HepG2 (cell line): Measurements from ENCODE around the gene GRK5. TPM values are rescaled to one million over a fixed set of nuclear protein-coding genes. Genes with fewer than 3 reads are reported as not detected.
A peak's percentile ranks its signal among the peaks of the same experiment; 100 is the strongest.

Experiments used
- ATAC-seq: fragments of 200-7000 bp; cut with Tn5 transposase; 3 replicates; pipeline ENCODE4 v1.9.1; 2020; ENCODE audit warnings: mild to moderate bottlenecking, moderate library complexity
- BruUV-seq: library from RNA; stranded (reverse); fragments of 400-500 nt; replicated peaks from 2 replicates; lab custom pipeline; 2021; lab: Mats Ljungman, UMichigan
- CTCF ChIA-PET: fragments of 300-600 bp; formaldehyde crosslinking; extraction: SDS; loops from one replicate; lab custom pipeline; 2021; ENCODE audit warnings: low total read pairs, inconsistent platforms, low intra/inter-chr PET ratio; lab: Yijun Ruan, JAX
- POLR2A ChIA-PET: fragments of 350-600 bp; sonication (Branson Sonifier 250); formaldehyde crosslinking; loops from one replicate; lab custom pipeline; 2020; ENCODE audit warnings: antibody characterized with exemption, inconsistent platforms; lab: Yijun Ruan, JAX
- DNase-seq: peaks from one replicate; pipeline ENCODE4 v3.0.0-alpha.2; 2015; ENCODE audit warnings: low spot score
- FAIRE-seq: peaks from 3 replicates; lab custom pipeline; 2011; peaks lifted over from hg19 to GRCh38; lab: Jason Lieb, UNC
- H2AFZ ChIP-seq: one replicate; pipeline ENCODE4 v1.6.1; 2011; ENCODE audit warnings: low read length, inconsistent platforms
- H3K27ac ChIP-seq: fragments of 300-600 bp; 3 replicates; pipeline ENCODE4 v1.8.0; 2011; ENCODE audit warnings: mixed run types, mild to moderate bottlenecking, mixed read lengths, low read length, inconsistent platforms; ENCODE audit not compliant: insufficient read depth; ENCODE audit errors: extremely low read length
- H3K27me3 ChIP-seq, 2 experiments: fragments of 200-600 bp in 1 of 2; 2 replicates in 1 of 2; 3 replicates in 1 of 2; pipeline versions ENCODE4 v1.6.0 to v1.8.0; 2011; ENCODE audit warnings: low read length in 2 of 2, mild to moderate bottlenecking in 2 of 2, moderate library complexity in 2 of 2, inconsistent platforms in 1 of 2; ENCODE audit not compliant: insufficient read depth in 2 of 2, control insufficient read depth in 1 of 2
- H3K36me3 ChIP-seq, 2 experiments: fragments of 200-600 bp in 1 of 2; replicated peaks in 1 of 2; 2 replicates in 1 of 2; 3 replicates in 1 of 2; pipeline versions ENCODE4 v1.5.1 to v1.8.0; 2011; ENCODE audit warnings: low read length in 2 of 2, inconsistent platforms in 1 of 2; ENCODE audit not compliant: insufficient read depth in 2 of 2, control insufficient read depth in 1 of 2
- H3K4me1 ChIP-seq: 2 replicates; pipeline ENCODE4 v1.5.1; 2012; ENCODE audit warnings: low read length, inconsistent platforms; ENCODE audit not compliant: insufficient read depth
- H3K4me2 ChIP-seq: 2 replicates; pipeline ENCODE4 v1.6.0; 2011; ENCODE audit warnings: low read depth, low read length, inconsistent platforms
- H3K4me3 ChIP-seq, 3 experiments: fragments of 200-600 bp in 1 of 3; sonication (generic), shearing (Covaris generic) in 1 of 3; replicated peaks in 1 of 3; 2 replicates each; pipeline ENCODE4 v1.5.1; 2011 to 2016; ENCODE audit warnings: low read length in 3 of 3, inconsistent platforms in 2 of 3, low read depth in 2 of 3, mild to moderate bottlenecking in 2 of 3, control low read depth in 1 of 3, mixed read lengths in 1 of 3; ENCODE audit not compliant: insufficient read depth in 1 of 3
- H3K79me2 ChIP-seq: one replicate; pipeline ENCODE4 v1.6.1; 2011; ENCODE audit warnings: low read length, inconsistent platforms; ENCODE audit not compliant: insufficient read depth
- H3K9ac ChIP-seq: 2 replicates; pipeline ENCODE4 v1.6.0; 2011; ENCODE audit warnings: mild to moderate bottlenecking, low read depth, low read length, inconsistent platforms; ENCODE audit not compliant: insufficient read depth
- H3K9me3 ChIP-seq: 2 replicates; pipeline ENCODE4 v1.5.1; 2012; ENCODE audit warnings: mild to moderate bottlenecking, low read length
- H4K20me1 ChIP-seq: 2 replicates; pipeline ENCODE4 v1.6.0; 2011; ENCODE audit warnings: inconsistent platforms, mild to moderate bottlenecking, low read length, moderate library complexity; ENCODE audit not compliant: insufficient read depth
- HNF4G ChIP-seq, 2 experiments: sonication (generic) in 1 of 2; formaldehyde crosslinking in 1 of 2; IDR thresholded peaks; 2 replicates each; pipeline versions ENCODE4 v1.4.0 to v1.6.1; 2011 to 2020; ENCODE audit warnings: borderline replicate concordance in 2 of 2, low read depth in 2 of 2, mild to moderate bottlenecking in 2 of 2, low read length in 1 of 2, missing genetic modification reagents in 1 of 2, moderate library complexity in 1 of 2
- HOXA3 ChIP-seq: sonication (generic); formaldehyde crosslinking; IDR thresholded peaks from 2 replicates; pipeline ENCODE4 v1.5.0; 2020; ENCODE audit warnings: missing genetic modification reagents
- NBN ChIP-seq: fragments of 450-650 bp; conservative IDR thresholded peaks from 2 replicates; pipeline ENCODE4 v1.6.1; 2017
- NFKB2 ChIP-seq: sonication (generic); formaldehyde crosslinking; IDR thresholded peaks from 2 replicates; pipeline ENCODE4 v1.4.0; 2020; ENCODE audit warnings: missing genetic modification reagents, borderline replicate concordance
- SSRP1 ChIP-seq: IDR thresholded peaks from 2 replicates; pipeline ENCODE4 v1.6.1; 2016; ENCODE audit warnings: control low read depth
- STAG1 ChIP-seq: sonication (generic); formaldehyde crosslinking; IDR thresholded peaks from 2 replicates; pipeline ENCODE4 v1.4.0; 2020; ENCODE audit warnings: missing genetic modification reagents
- THAP11 ChIP-seq: IDR thresholded peaks from 2 replicates; pipeline ENCODE4 v1.6.1; 2016; ENCODE audit warnings: missing biosample characterization, missing genetic modification reagents
- YY1 ChIP-seq: IDR thresholded peaks from 2 replicates; pipeline ENCODE4 v1.6.1; 2011; ENCODE audit warnings: low read length, low read depth, moderate library complexity, mild to moderate bottlenecking; ENCODE audit not compliant: insufficient read depth, insufficient replicate concordance
- ZFX ChIP-seq: sonication (generic); formaldehyde crosslinking; IDR thresholded peaks from 2 replicates; pipeline ENCODE4 v1.4.0; 2020; ENCODE audit warnings: mild to moderate bottlenecking, low read depth, missing genetic modification reagents, moderate library complexity
- ZNF263 ChIP-seq: sonication (generic); formaldehyde crosslinking; IDR thresholded peaks from 2 replicates; pipeline ENCODE4 v1.4.0; 2020; ENCODE audit warnings: missing genetic modification reagents
- ZNF574 ChIP-seq: sonication (generic); formaldehyde crosslinking; IDR thresholded peaks from 2 replicates; pipeline ENCODE4 v1.4.0; 2020; ENCODE audit warnings: missing genetic modification reagents
- ZNF740 ChIP-seq: sonication (generic); formaldehyde crosslinking; IDR thresholded peaks from 2 replicates; pipeline ENCODE4 v1.4.0; 2020; ENCODE audit warnings: missing genetic modification reagents
- ZSCAN9 ChIP-seq: IDR thresholded peaks from 2 replicates; pipeline ENCODE4 v1.6.1; 2016; ENCODE audit warnings: borderline replicate concordance
- WGBS: methylation state at CpG from one replicate; pipeline ENCODE4 v1.1.6; 2017; ENCODE audit warnings: low lambda C conversion rate; 5-methylcytosine and 5-hydroxymethylcytosine counted together
- in situ Hi-C: cut with HindIII; loops from 2 replicates; pipeline ENCODE4 v1.10.0; 2017; ENCODE audit warnings: low pct_unique_long_range_greater_than_20kb; ENCODE audit not compliant: extremely low pct_ligation_motif_present
- intact Hi-C: fragments of 100-400 bp; cut with micrococcal nuclease; formaldehyde crosslinking; loops from one replicate; pipeline ENCODE4 v1.10.0; 2022; ENCODE audit not compliant: unreplicated experiment
- polyA plus RNA-seq, 8 experiments: library from polyadenylated mRNA; depleted of rRNA in 3 of 8; stranded (reverse) in 7 of 8; unstranded in 1 of 8; fragments of >200 nt; fragmentation: Illumina TruSeq in 4 of 8; extraction: Trizol in 4 of 8; gene quantifications; 2 replicates each; pipeline versions ENCODE4 v1.2.1 to v1.2.3, GENCODE V29; 2011 to 2016; ENCODE audit warnings: low read depth in 4 of 8, missing spikeins in 1 of 8, mixed read lengths in 1 of 8; ENCODE audit not compliant: insufficient read depth in 1 of 8
- total RNA-seq, 5 experiments: library from RNA; depleted of rRNA; stranded (reverse); fragments of >200 nt; fragmentation: Illumina TruSeq; extraction: Trizol; gene quantifications; 2 replicates each; pipeline ENCODE4 v1.2.3, GENCODE V29; 2016; ENCODE audit warnings: low read depth in 1 of 5
- TF ChIP-seq, protein P1 (sequence below): sonication (generic); formaldehyde crosslinking; IDR thresholded peaks from 2 replicates; pipeline ENCODE4 v1.5.0; 2020; ENCODE audit warnings: mild to moderate bottlenecking, missing genetic modification reagents
- TF ChIP-seq, protein P2 (sequence below): sonication (generic); formaldehyde crosslinking; IDR thresholded peaks from 2 replicates; pipeline ENCODE4 v1.4.0; 2020; ENCODE audit warnings: missing genetic modification reagents
- TF ChIP-seq, protein P3 (sequence below): sonication (generic); formaldehyde crosslinking; IDR thresholded peaks from 2 replicates; pipeline ENCODE4 v1.8.0; 2023; ENCODE audit warnings: mild to moderate bottlenecking, missing genetic modification reagents

Gene GRK5
- total and polyA plus RNA-seq, 2 of the 13 experiments (the other 11 are each of a cell fraction or from before 2014, with no cell fraction given), result 10.4 to 12.6 TPM

GRCh38 chr10:119416855-119417254, 209.5 kb downstream of the GRK5 start:
- Histone ChIP-seq H3K79me2 (no peaks in the 10 kb centered on the region), H3K9me3 (no peaks in the 10 kb centered on the region), H3K4me3 (no peak overlapping the region), H3K9ac (no peak overlapping the region), H4K20me1 (no peaks in the 10 kb centered on the region), H3K4me2 (no peak overlapping the region), H2AFZ (no peak overlapping the region), H3K27ac (no peak overlapping the region), H3K27me3 (no peaks in the 10 kb centered on the region), H3K36me3 (no peaks in the 10 kb centered on the region), H3K4me1 (peaks cover 16% of the 10 kb centered on the region)
- DNase-seq (peak; percentile 46), FAIRE-seq (peak; percentile 58), ATAC-seq (peak; percentile 80)
- no TSS peak for BruUV-seq
- in situ Hi-C loops, result loop anchor here (5.0 kb wide), 1 partner anchor 220 kb away; no protein-coding TSS in a partner anchor
- ChIA-PET CTCF (interaction anchor here (1.2 to 2.0 kb wide), 4 partner anchors 207 to 218 kb away, joined by 4 to 20 read pairs (median 10); partner anchors contain the start of gene GRK5), POLR2A (interaction anchor here (1.6 kb wide), 1 partner anchor 165 kb away, joined by 4 read pairs; no protein-coding TSS in a partner anchor)
- intact Hi-C loops, result loop anchor here (1.0 to 2.0 kb wide), 4 partner anchors 25 to 278 kb away; no protein-coding TSS in a partner anchor
- WGBS, result 42% methylated on average over 8 of the region's 10 CpGs
- TF ChIP-seq THAP11 (CRISPR knock-in tag) (peak; percentile 49; the same call in 1 of the 2 replicates), ZSCAN9 (CRISPR knock-in tag) (no peak), ZNF740 (CRISPR knock-in tag) (peak; percentile 28; the same call in 1 of the 2 replicates), ZNF263 (CRISPR knock-in tag) (peak; percentile 66), NFKB2 (CRISPR knock-in tag) (0 out of 2 replicates have a peak, but pooled peaks have one; percentile 50), ZFX (peak; percentile 44; the same call in 1 of the 2 replicates), YY1 (peak; percentile 22), HNF4G (IDR thresholded peaks at IDR 0.05; ENCODE audit: borderline replicate concordance, low read depth, low read length) (no peak), HNF4G (CRISPR knock-in tag; IDR thresholded peaks at IDR 0.05; ENCODE audit: borderline replicate concordance, low read depth) (no peak), ZNF574 (CRISPR knock-in tag) (peak; percentile 30; the same call in 1 of the 2 replicates), HOXA3 (CRISPR knock-in tag) (peak; percentile 33; the same call in 1 of the 2 replicates), STAG1 (CRISPR knock-in tag) (peak; percentile 98), SSRP1 (CRISPR knock-in tag) (no peak), NBN (no peak)
- TF ChIP-seq, protein P1, sequence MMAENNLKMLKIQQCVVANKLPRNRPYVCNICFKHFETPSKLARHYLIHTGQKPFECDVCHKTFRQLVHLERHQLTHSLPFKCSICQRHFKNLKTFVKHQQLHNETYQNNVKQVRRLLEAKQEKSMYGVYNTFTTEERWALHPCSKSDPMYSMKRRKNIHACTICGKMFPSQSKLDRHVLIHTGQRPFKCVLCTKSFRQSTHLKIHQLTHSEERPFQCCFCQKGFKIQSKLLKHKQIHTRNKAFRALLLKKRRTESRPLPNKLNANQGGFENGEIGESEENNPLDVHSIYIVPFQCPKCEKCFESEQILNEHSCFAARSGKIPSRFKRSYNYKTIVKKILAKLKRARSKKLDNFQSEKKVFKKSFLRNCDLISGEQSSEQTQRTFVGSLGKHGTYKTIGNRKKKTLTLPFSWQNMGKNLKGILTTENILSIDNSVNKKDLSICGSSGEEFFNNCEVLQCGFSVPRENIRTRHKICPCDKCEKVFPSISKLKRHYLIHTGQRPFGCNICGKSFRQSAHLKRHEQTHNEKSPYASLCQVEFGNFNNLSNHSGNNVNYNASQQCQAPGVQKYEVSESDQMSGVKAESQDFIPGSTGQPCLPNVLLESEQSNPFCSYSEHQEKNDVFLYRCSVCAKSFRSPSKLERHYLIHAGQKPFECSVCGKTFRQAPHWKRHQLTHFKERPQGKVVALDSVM (CRISPR knock-in tag), result 0 out of 2 replicates have a peak, but pooled peaks have one; percentile 28
- TF ChIP-seq, protein P2, sequence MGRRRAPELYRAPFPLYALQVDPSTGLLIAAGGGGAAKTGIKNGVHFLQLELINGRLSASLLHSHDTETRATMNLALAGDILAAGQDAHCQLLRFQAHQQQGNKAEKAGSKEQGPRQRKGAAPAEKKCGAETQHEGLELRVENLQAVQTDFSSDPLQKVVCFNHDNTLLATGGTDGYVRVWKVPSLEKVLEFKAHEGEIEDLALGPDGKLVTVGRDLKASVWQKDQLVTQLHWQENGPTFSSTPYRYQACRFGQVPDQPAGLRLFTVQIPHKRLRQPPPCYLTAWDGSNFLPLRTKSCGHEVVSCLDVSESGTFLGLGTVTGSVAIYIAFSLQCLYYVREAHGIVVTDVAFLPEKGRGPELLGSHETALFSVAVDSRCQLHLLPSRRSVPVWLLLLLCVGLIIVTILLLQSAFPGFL, result no peak
- TF ChIP-seq, protein P3, sequence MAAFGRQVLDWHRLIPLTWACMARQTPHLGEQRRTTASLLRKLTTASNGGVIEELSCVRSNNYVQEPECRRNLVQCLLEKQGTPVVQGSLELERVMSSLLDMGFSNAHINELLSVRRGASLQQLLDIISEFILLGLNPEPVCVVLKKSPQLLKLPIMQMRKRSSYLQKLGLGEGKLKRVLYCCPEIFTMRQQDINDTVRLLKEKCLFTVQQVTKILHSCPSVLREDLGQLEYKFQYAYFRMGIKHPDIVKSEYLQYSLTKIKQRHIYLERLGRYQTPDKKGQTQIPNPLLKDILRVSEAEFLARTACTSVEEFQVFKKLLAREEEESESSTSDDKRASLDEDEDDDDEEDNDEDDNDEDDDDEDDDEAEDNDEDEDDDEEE (CRISPR knock-in tag), result no peak
